Epidermal melanocyte (primary cell): Measurements from ENCODE around the gene GRIP2.

Experiments
- DNase-seq: peaks from one replicate; pipeline ENCODE4 v3.0.0; 2011; ENCODE audit warnings: low spot score; ENCODE audit not compliant: insufficient read length

GRIP2 gene

DNA sequence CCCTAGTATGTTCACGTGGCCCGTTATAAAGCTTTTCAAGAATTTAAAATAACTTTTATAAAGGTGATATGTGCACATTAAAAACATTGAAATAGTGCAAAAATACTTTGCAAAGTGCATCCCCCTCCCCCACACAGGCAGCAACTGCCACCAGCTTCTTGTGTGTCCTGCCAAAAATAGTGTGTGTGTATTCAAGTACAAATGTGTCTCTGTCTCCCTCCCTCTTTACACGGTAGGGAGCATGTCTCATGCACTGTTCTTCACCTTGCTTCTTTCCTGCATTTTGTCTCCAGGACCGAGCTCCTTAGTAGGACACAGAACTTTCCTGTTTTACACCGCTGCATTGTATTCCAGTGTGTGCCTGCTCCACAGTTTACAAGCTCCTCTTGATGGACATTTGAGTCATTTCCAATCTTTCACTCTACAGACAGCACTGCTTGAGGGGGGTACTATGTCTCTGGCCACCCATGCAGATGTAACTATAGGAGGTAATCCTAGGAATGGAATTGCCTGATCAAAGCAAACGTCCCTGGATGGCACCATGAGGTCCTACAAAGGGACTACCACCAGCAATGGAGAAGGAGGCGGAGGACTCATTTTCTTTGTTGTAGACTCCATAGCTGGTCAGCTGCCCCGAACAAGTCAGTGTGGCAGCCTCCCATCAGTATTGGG lies 85.4 kb downstream of the GRIP2 start:
- no peak for DNase-seq

- no peak for DNase-seq
Observed at GRCh38 chr3:14453876-14454638, 86.1 kb downstream of the GRIP2 start.

- peak; percentile 83 for DNase-seq
Observed at GRCh38 chr3:14452740-14453710, 87.1 kb downstream of the GRIP2 start.

GRCh38 chr3:14451844-14452739 lies 88.0 kb downstream of the GRIP2 start:
- peak; percentile 31 for DNase-seq

DNA sequence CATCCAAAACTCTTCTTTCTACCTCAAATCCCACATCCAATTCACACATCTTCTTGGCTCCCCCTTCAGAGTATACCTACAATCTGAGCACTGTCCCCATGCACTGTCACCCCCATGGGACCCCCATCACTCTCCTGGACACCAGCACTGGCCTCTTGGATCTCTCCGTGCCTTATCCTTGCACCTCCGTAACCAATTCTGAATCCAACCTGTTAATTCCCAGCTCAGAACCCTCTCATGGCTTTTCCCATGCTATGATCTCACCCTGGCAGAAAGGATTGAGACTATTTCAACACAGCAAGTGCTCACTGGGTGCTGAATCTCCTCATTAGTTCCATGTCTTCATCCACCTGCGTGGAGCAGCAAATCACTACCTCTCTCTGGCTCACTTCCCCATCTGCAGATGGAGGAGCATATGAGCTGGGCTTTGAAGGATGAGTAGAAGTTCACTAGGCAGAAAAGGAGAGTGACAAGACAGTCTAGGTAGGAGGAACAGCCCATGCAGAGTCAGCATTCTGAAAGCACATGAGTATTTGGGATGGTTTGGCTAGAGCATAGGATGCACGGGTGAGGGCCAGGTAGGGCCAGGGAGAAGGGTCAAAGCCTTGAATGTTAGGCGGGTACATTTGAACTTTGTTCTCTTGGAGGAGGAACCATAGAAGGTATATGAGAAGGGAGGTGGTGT lies 89.1 kb downstream of the GRIP2 start:
- no peak for DNase-seq

GRCh38 chr3:14450506-14450905 lies 89.6 kb downstream of the GRIP2 start:
- DNase-seq, result no peak

- DNase-seq, result no peak
Observed at GRCh38 chr3:14448756-14449727, 91.1 kb downstream of the GRIP2 start.

- no peak for DNase-seq
Observed at GRCh38 chr3:14448063-14448462, 92.1 kb downstream of the GRIP2 start.

- no peak for DNase-seq
Observed at GRCh38 chr3:14446988-14447570, 93.1 kb downstream of the GRIP2 start.

GRCh38 chr3:14445773-14446172 lies 94.4 kb downstream of the GRIP2 start:
- no peak for DNase-seq

DNA sequence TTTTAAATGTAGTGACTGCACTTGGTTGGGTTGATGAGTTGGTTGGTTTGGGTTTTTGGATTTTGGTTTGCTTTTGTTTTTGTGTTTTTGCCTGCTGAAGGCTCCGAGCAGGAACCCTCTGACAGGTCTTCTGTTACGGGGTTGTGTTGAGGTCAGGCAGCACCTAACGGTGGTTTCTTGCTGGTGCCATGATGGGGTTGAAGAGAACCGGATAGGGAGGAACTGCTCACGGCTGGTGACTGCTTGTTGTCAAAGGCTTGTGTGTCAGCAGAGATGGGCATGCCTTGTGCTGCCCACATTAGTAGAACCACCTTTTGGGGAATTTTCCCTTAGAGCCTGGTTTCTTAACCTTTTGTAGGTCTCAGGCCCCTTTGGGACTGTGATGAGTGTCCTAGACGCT lies 95.8 kb downstream of the GRIP2 start:
- DNase-seq, result no peak

GRCh38 chr3:14441920-14442300 lies 98.2 kb downstream of the GRIP2 start:
- no peak for DNase-seq

DNA sequence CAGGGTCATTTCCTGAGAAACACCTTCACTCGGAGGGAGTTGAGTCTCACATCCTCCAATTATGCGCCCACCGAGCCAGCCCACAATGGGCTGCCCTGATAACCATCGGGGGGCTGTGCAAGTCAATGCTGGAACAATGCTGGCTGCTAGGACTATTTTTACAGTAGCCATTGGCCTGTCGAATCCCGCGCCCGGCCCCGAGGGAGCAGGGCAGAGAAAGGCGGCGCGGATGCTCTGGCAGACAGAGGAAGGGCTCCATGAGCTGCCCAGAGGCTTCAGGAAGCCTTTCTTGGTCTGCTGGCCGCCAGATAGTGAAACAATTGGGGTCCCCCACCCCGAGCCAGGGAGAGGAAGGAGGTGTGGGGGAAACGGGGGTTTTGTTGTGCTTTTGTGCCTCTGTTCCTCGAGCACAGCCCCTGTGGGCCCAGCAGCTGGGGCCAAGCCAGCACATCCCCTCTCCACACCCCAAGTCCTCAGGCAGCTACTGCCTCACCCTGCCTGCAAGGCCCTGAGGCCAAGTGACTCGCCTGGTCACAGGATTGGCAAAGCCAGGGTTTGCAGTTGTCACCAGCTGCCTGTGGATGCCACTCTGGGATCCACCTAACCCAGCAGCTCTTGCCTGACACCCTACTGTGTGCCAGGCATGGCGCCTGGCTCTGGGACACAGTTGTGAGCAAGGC lies 98.8 kb downstream of the GRIP2 start:
- no peak for DNase-seq

DNA sequence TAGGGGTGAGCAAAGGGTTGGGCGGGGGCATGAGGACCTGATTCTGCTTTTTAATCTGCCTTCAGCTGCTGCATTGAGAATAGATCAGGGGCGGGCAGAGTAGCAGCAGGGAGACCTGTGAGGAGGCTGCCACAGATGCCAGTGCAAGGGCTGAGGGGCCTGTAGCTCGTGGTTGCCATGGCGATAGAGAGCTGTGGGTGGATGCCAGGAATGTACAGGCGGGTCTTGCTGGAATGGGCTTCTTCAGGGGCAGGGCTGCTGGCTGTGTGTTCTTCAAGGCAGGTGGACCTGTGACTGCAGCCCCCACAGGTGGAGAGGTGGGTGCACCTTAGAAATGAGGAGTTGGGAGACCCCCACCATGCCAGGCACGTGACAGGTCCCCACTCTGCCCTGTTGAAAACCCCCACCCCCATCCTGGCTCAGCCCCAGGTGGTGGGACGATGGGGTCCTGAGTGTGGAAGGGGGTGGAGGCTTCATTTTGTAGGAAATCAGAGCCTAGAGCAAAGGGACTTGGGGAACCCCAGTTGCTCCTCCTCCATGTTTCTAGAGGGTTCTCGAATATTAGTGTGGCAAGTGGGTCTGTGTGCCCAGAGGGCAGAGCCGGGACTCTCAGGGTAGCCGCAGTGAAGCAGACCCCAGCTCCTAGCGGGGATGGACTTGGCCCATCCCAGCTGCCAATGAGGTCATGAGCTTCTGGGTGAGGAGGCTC lies 99.5 kb downstream of the GRIP2 start:
- no peak for DNase-seq

DNA sequence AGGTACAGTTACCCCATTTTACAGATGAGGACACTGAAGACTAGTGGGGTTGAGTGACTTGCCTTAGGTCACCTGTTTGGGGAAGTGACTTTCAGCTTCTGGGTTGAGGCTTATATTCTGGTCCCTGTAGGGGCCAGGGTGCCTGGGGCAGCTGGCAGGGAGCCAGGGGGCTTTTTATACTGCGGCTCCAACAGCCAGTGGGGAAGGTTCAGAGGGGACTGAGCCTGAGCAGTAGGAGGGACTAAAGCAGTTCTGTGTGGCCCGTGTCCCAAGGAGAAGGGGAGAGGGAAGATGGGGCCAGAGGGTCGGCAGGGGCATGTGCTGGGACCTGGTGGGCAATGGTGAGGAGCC lies 100.0 kb downstream of the GRIP2 start:
- DNase-seq, result no peak

DNA sequence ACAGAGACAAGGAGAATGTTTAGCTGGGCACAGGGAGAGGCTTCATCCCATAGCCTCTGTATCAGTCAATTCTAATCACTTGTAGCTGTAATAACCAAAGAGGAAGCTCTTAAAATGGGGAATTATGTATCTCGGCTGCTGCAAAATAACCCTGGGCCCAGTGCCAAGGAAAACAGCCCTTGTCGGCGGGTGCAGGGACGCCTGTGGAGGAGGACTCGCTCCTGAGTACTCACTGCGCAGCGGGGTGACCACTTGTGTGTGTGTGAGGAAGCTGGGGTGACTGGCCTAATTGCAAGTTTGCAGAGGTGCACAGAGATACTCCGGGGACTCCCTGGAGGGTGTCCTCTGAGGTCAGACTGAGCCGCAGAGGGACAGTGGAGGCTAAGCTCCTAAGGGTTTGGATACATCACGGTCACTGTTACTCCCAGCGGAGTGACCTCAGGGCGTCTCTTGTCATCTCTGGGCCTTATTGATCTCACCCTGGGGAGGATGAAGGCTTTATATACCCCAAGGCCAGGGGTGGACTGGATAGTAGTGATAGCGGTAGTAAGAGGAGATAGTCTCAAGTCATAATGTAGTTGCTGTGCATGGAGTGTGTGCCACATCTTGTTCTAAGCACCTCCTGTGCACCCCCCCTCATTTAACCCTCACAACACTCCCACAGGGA lies 100.5 kb downstream of the GRIP2 start:
- DNase-seq, result no peak
